GM19239 (cell line): ENCODE results near the gene MTUS2.

Experiments used
- DNase-seq: peaks from one replicate; pipeline ENCODE4 v3.0.0; 2011; ENCODE audit warnings: low spot score; ENCODE audit not compliant: insufficient read length
- FAIRE-seq: peaks from 2 replicates; lab custom pipeline; 2011; peaks lifted over from hg19 to GRCh38; lab: Jason Lieb, UNC

The MTUS2 gene

GRCh38 chr13:29458419-29458818 lies 638.3 kb downstream of the MTUS2 start:
- FAIRE-seq, result no peak
- DNase-seq, result no peak

- DNase-seq (no peak), FAIRE-seq (no peak)
Observed at GRCh38 chr13:29459813-29460355, 639.7 kb downstream of the MTUS2 start.

- DNase-seq (no peak), FAIRE-seq (no peak)
Observed at GRCh38 chr13:29464105-29464679, 644.1 kb downstream of the MTUS2 start.

- DNase-seq (no peak), FAIRE-seq (no peak)
Observed at GRCh38 chr13:29465741-29466293, 645.7 kb downstream of the MTUS2 start.

GRCh38 chr13:29471551-29471950 lies 651.4 kb downstream of the MTUS2 start:
- DNase-seq, result no peak
- FAIRE-seq, result no peak

GRCh38 chr13:29472332-29472961 lies 652.3 kb downstream of the MTUS2 start:
- FAIRE-seq (peak; percentile 84), DNase-seq (peak; percentile 40)

- no peak for FAIRE-seq
- DNase-seq, result no peak
Observed at GRCh38 chr13:29473166-29473565, 653.0 kb downstream of the MTUS2 start.

GRCh38 chr13:29474991-29475390 lies 654.9 kb downstream of the MTUS2 start:
- no peak for DNase-seq
- no peak for FAIRE-seq

- FAIRE-seq (peak; percentile 23), DNase-seq (no peak)
Observed at GRCh38 chr13:29476046-29476445, 655.9 kb downstream of the MTUS2 start.

GRCh38 chr13:29479716-29480492 lies 659.8 kb downstream of the MTUS2 start:
- FAIRE-seq (no peak), DNase-seq (no peak)

GRCh38 chr13:29480893-29481525 lies 660.9 kb downstream of the MTUS2 start:
- FAIRE-seq, result no peak
- no peak for DNase-seq

- DNase-seq (no peak), FAIRE-seq (no peak)
Observed at GRCh38 chr13:29481603-29482002, 661.5 kb downstream of the MTUS2 start.

GRCh38 chr13:29482504-29482903 lies 662.4 kb downstream of the MTUS2 start:
- DNase-seq (no peak), FAIRE-seq (no peak)

- no peak for DNase-seq
- no peak for FAIRE-seq
Observed at GRCh38 chr13:29483211-29483610, 663.1 kb downstream of the MTUS2 start.

GRCh38 chr13:29483623-29484022 lies 663.5 kb downstream of the MTUS2 start:
- DNase-seq (no peak), FAIRE-seq (no peak)

- no peak for DNase-seq
Observed at GRCh38 chr13:29484236-29484635, 664.1 kb downstream of the MTUS2 start.

GRCh38 chr13:29484796-29485195 lies 664.7 kb downstream of the MTUS2 start:
- FAIRE-seq, result no peak
- no peak for DNase-seq

More at GRCh38 chr13:29484236-29484635, 664.1 kb downstream of the MTUS2 start:
- FAIRE-seq, result no peak

- no peak for FAIRE-seq
- DNase-seq, result no peak
Observed at GRCh38 chr13:29486551-29486950, 666.4 kb downstream of the MTUS2 start.

GRCh38 chr13:29487466-29488454 lies 667.6 kb downstream of the MTUS2 start:
- FAIRE-seq, result no peak
- no peak for DNase-seq
